Ecto neural progenitor cell (in vitro differentiated cells): ENCODE results near the gene ANGPTL7.
"Not testable (repeated sequence)": the region's sequence is repeated elsewhere in the genome, so short reads cannot be mapped to it uniquely, and the experiment has no call there.

Source experiments
- DNase-seq: peaks from one replicate; pipeline ENCODE4 v3.0.0-alpha.2; 2018; ENCODE audit warnings: low spot score

ANGPTL7 gene

GRCh38 chr1:11170102-11170501, 19.1 kb upstream of the ANGPTL7 start:
- no peak for DNase-seq

- no peak for DNase-seq
These were observed 14.8 kb upstream of the ANGPTL7 start for GRCh38 chr1:11174261-11174942.

- DNase-seq = no peak
These were observed 13.7 kb upstream of the ANGPTL7 start for GRCh38 chr1:11175461-11175860.

- DNase-seq = no peak
These were observed 13.0 kb upstream of the ANGPTL7 start for GRCh38 chr1:11176081-11176706.

- no peak for DNase-seq
These were observed 10.8 kb upstream of the ANGPTL7 start for GRCh38 chr1:11178021-11179015.

- DNase-seq = no peak
These were observed 10.0 kb upstream of the ANGPTL7 start for GRCh38 chr1:11179125-11179524.

- not testable (repeated sequence) for DNase-seq
These were observed 9.4 kb upstream of the ANGPTL7 start for GRCh38 chr1:11179749-11180148.

- DNase-seq = no peak
These were observed 8.8 kb upstream of the ANGPTL7 start for GRCh38 chr1:11180342-11180744.

GRCh38 chr1:11182884-11183283, 6.3 kb upstream of the ANGPTL7 start:
- no peak for DNase-seq

- no peak for DNase-seq
These were observed 4.2 kb upstream of the ANGPTL7 start for GRCh38 chr1:11184973-11185372.

GRCh38 chr1:11187000-11187399, 2.2 kb upstream of the ANGPTL7 start:
- no peak for DNase-seq

- no peak for DNase-seq
These were observed 1.7 kb upstream of the ANGPTL7 start for GRCh38 chr1:11187494-11187893.

- DNase-seq = no peak
These were observed 1.2 kb upstream of the ANGPTL7 start for GRCh38 chr1:11187931-11188330.

GRCh38 chr1:11188381-11188780, 774 bp upstream of the ANGPTL7 start:
- DNase-seq = no peak

- no peak for DNase-seq
These were observed 4.2 kb downstream of the ANGPTL7 start for GRCh38 chr1:11193376-11193775.

GRCh38 chr1:11194407-11195176, 5.4 kb downstream of the ANGPTL7 start:
- no peak for DNase-seq

GRCh38 chr1:11196945-11197344, 7.8 kb downstream of the ANGPTL7 start:
- DNase-seq = no peak

GRCh38 chr1:11197359-11197758, 8.2 kb downstream of the ANGPTL7 start:
- no peak for DNase-seq

GRCh38 chr1:11198257-11198656, 9.1 kb downstream of the ANGPTL7 start:
- no peak for DNase-seq

GRCh38 chr1:11198851-11199594, 9.9 kb downstream of the ANGPTL7 start:
- DNase-seq = no peak
